WTC11 (cell line): ENCODE measurements around the gene MED27.

Experiments used
- ARID4B ChIP-seq: sonication (generic); formaldehyde crosslinking; IDR thresholded peaks from 2 replicates; pipeline ENCODE4 v1.8.0; 2023; ENCODE audit warnings: missing genetic modification reagents, mild to moderate bottlenecking, borderline replicate concordance
- FOXP4 ChIP-seq: sonication (generic); formaldehyde crosslinking; IDR thresholded peaks from 2 replicates; pipeline ENCODE4 v1.8.0; 2022; ENCODE audit warnings: mild to moderate bottlenecking, missing genetic modification reagents
- ZNF671 ChIP-seq: fragments of 250-450 bp; sonication (Bioruptor Pico); IDR thresholded peaks from 2 replicates; pipeline ENCODE4 v1.8.0; 2021; ENCODE audit warnings: mild to moderate bottlenecking

DNA sequence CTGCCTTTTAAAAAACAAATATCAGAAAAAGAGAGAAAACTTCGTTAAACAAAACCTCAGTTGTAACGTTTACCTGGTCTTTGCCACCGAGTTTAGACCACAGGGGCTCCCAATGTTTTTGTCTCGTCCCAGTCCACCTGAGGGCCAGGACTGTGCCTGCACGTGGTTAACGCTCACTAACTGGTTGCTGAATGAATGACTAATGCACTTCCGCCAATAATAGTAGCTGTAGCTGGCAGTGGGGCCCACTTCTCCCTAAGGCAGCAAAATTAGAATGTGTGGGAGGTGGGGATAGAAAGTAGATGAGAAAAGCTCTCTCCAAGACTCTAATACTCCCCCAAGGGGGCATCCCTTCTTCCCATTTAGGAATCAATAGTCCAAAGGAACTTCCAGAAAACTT lies 29.1 kb upstream of the MED27 start:
- no peak for TF ChIP-seq FOXP4 (CRISPR knock-in tag)
- no peak for TF ChIP-seq ARID4B (CRISPR knock-in tag)
- no peak for TF ChIP-seq ZNF671 (CRISPR knock-in tag)
